Urinary bladder (tissue), 4 donors: ENCODE measurements around the gene PAX2. TPM values are rescaled to one million over a fixed set of nuclear protein-coding genes. Genes with fewer than 3 reads are reported as not detected.
A peak's percentile ranks its signal among the peaks of the same experiment; 100 is the strongest.
"Not testable (repeated sequence)": the region's sequence is repeated elsewhere in the genome, so short reads cannot be mapped to it uniquely, and the experiment has no call there.

ENCODE experiments used
- DNase-seq: peaks from one replicate; pipeline ENCODE4 v3.0.0-alpha.2; 2015; ENCODE audit errors: extremely low spot score
- H3K27ac ChIP-seq: one replicate; pipeline ENCODE4 v1.5.1; 2013; ENCODE audit warnings: low read depth, mild to moderate bottlenecking, moderate library complexity
- H3K36me3 ChIP-seq: one replicate; pipeline ENCODE4 v1.6.1; 2013; ENCODE audit warnings: mild to moderate bottlenecking, moderate library complexity; ENCODE audit not compliant: insufficient read depth
- H3K4me1 ChIP-seq: one replicate; pipeline ENCODE4 v1.6.1; 2013; ENCODE audit warnings: mild to moderate bottlenecking, moderate library complexity; ENCODE audit not compliant: insufficient read depth
- H3K4me3 ChIP-seq: one replicate; pipeline ENCODE4 v1.5.1; 2013; ENCODE audit warnings: low read depth, low read length
- WGBS: extraction: QIAGEN DNeasy Blood & Tissue Kit; methylation state at CpG from one replicate; pipeline ENCODE4 v1.1.7; 2013; 5-methylcytosine and 5-hydroxymethylcytosine counted together
- polyA plus RNA-seq: library from polyadenylated mRNA; stranded (reverse); fragments of 200-250 nt; gene quantifications from one replicate; pipeline ENCODE4 v1.2.3, GENCODE V29; 2013
- total RNA-seq: library from RNA; depleted of rRNA; stranded (reverse); fragments of >200 nt; gene quantifications from one replicate; pipeline ENCODE4 v1.2.3, GENCODE V29; 2014
- donor health status: healthy with polysubstance abuse.
- donor health status: healthy.

Gene PAX2
- total RNA-seq = not detected
- not detected for polyA plus RNA-seq

- H3K4me1 ChIP-seq = no peaks in the 10 kb centered on the region
- H3K27ac ChIP-seq = no peak within 1 kb of the TSS
- WGBS = under 1% methylated on average over 75 of the region's 75 CpGs
- no peaks in the 10 kb centered on the region for H3K36me3 ChIP-seq
- DNase-seq = no peak
- H3K4me3 ChIP-seq = peak within 1 kb of the TSS; percentile 36
Observed at GRCh38 chr10:100744987-100745881, at the start of gene PAX2. PAX2 (plus strand) TSS chr10:100745582; CDS start chr10:100746261, 679 bp downstream.

DNA sequence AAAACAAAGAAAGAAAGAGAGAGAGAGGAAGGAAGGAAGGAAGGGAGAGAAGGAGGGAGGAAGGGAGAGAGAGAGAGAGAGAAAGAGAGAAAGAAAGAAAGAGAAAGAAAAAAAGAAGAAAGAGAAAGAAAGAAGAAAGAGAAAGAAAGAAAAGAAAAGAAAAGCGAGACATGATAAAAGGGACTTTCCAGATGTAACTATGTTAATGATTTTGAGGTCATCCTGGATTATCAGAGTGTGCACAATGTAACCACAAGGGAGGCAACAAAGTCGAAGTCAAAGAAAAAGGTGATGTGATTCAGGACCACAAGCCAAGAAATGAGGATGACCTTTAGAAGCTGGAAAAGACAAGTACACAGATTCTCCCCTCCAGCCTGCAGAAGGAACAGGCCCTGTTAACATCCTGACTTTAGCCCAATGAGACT is 48.9 kb upstream of the PAX2 start:
- Histone ChIP-seq H3K36me3 (no peaks in the 10 kb centered on the region), H3K4me1 (peaks cover 1% of the 10 kb centered on the region), H3K27ac (no peak overlapping the region), H3K4me3 (no peak overlapping the region)
- DNase-seq = no peak
- 69% methylated on average over 2 of the region's 2 CpGs for WGBS

DNA sequence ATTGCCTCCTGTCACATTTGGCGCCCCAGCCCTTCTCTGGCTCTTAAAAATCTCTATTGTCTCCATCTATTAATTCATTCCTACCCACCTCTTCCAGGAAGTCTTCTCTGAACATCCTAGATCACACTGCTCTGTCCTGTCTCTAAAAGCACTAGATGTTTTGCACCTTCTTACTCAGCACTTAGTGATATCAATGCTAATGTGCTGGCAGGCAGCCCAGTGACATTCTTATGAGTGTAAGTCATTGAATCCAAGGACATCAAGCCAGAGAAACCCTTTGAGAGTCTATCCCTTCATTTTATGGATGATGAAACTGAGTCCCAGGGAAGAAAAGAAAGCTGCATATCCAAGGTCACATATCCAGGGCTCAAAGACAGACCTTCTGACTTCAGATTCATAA is 48.3 kb upstream of the PAX2 start:
- no peak for DNase-seq
- Histone ChIP-seq H3K4me1 (peaks cover 1% of the 10 kb centered on the region), H3K27ac (no peak overlapping the region), H3K36me3 (no peaks in the 10 kb centered on the region), H3K4me3 (no peak overlapping the region)
- 63% methylated on average over 1 of the region's 1 CpG for WGBS

DNA sequence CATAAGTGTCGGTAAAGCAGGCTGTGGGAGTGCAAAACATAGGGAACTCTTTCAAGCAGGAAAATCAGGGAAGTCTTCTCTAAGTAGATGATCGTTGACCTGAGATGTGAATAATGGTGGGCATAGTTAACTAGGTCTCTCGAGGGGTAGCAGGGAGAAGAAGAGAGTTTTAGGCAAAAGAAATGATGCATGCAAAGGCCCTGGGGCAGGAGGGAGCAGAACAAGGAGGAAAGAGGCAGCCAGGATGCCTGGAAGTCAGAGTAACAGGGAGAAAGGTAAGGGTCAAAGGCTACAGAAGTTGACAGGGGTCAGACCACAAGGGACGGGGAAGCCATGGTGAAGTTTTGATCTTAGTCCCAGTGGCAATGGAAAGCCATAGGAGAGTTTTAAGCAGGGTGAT is 47.8 kb upstream of the PAX2 start:
- Histone ChIP-seq H3K27ac (no peak overlapping the region), H3K4me3 (no peak overlapping the region), H3K4me1 (peaks cover 1% of the 10 kb centered on the region), H3K36me3 (no peaks in the 10 kb centered on the region)
- WGBS = 67% methylated on average over 4 of the region's 4 CpGs
- no peak for DNase-seq

GRCh38 chr10:100701704-100702103 is 43.7 kb upstream of the PAX2 start:
- WGBS = 100% methylated on average over 1 of the region's 2 CpGs
- H3K4me1 ChIP-seq, DNase-seq, H3K27ac ChIP-seq, H3K4me3 ChIP-seq, H3K36me3 ChIP-seq: not testable (repeated sequence)

- no peaks in the 10 kb centered on the region for H3K36me3 ChIP-seq
- no peak for DNase-seq
- no peaks in the 10 kb centered on the region for H3K4me1 ChIP-seq
- H3K27ac ChIP-seq = no peak overlapping the region
- no peak overlapping the region for H3K4me3 ChIP-seq
- 86% methylated on average over 9 of the region's 9 CpGs for WGBS
Observed at GRCh38 chr10:100705139-100705538, 40.2 kb upstream of the PAX2 start.

DNA sequence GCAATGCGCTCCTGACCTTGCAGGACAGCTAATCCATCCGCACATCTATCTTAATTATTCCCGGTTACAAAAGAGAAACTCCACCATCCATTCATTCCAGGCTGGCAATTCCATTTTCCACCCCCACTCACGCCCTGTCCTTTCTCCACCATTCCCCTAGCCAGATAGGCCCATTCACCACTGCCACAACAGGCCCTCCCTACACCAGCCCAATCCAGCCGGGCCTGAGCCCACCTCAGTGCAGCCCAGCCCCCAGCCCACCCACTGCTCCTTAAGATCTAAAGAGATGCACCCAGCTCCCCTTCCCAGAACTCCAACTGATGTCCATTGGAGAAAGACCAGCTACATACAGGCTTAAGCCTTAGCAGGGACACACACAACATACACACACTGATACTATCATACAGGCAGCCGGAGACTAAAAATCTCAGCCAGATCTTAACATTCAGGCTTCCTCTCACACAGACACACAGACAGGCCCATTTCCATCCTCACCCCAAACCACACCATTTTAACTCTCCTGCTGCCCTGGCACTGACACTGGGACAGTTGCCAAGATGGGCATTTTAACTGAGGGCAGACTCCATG is 38.0 kb upstream of the PAX2 start:
- H3K27ac ChIP-seq = no peak overlapping the region
- no peaks in the 10 kb centered on the region for H3K4me1 ChIP-seq
- no peak for DNase-seq
- WGBS = 77% methylated on average over 6 of the region's 6 CpGs
- no peaks in the 10 kb centered on the region for H3K36me3 ChIP-seq
- no peak overlapping the region for H3K4me3 ChIP-seq

DNA sequence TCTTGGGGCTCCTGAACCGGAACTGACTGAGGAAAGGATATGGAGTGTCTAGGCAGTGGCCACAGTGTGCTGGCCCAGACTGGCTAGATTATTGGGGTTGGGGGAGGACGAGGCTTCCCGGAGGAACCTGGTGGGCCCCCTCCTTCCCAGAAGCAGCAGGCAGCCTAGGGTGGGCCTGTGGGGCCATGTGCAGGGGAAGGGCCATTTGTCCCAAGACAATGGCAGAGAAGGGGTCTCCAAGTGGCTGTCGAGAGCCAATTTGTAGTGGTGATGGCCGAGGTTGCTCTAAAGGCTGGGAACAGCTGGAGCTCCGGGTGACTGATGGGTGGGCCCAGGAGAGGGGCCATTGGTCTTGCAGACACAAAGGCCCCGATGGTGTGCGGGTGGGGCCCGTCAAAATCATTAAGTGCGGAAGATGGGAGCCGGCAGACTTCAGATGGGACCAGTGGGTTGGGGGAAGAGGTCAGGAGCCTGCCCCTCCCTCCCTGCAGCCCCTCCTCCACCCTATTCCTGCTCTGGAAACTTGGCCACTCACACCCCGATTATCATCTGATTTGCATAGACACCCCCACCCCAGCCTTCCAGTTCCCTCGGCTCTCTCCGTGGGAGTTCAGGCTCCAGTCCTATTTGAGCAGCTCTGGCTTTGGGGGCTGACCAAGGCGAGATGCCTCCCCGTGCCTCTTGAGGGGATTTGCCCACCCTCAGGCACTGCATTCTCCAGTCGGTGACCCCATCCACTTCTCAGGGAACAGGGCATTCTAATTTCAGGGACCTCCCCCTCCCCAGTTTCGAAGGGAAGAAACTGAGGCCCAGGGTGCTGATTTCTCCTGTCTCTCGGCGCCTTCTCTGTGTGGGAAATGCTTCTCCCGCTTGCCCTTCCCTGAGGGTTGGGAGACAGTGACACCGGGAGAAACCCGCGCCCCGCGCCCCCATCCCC is 36.0 kb upstream of the PAX2 start:
- WGBS = 7% methylated on average over 26 of the region's 26 CpGs
- Histone ChIP-seq H3K27ac (no peak overlapping the region), H3K4me1 (no peaks in the 10 kb centered on the region), H3K4me3 (no peak overlapping the region), H3K36me3 (no peaks in the 10 kb centered on the region)
- DNase-seq = no peak

DNA sequence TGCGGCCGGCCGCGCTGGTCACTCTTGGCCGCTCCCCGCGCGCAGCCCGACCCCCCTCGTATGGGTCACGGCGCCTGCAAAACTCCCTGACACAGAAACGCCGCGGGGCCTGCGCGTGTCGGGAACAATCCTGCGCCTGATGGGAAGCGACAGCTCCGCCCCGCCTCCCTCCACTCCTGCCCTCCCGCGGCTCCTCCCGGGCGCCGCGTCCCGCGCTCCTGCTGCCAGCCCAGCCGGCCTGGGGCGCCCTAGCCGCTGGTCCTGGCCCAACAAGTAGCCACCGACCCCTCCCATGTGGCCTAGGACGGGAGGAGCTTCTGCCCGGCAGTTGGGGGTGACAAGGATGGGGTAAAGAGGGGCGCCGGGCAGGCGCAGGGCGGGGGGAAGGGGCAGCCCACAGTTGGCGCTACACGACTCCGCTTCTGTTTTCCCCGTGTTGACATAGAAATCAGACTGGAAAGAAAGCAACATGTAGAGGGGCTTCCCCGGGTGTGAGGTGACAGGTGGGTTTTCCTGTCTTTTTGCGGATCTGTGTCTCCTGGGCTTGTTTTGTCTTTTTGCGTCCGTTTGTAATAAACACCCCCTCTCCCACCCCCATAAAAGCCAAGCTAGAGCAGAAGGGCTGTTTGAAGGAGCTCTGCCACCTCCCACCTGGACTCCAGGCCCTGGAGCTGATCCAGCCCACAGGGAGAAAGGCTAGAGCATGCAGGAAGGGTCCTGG is 35.1 kb upstream of the PAX2 start:
- H3K4me3 ChIP-seq = no peak overlapping the region
- no peak for DNase-seq
- no peak overlapping the region for H3K27ac ChIP-seq
- no peaks in the 10 kb centered on the region for H3K4me1 ChIP-seq
- no peaks in the 10 kb centered on the region for H3K36me3 ChIP-seq
- WGBS = 3% methylated on average over 48 of the region's 48 CpGs

- H3K27ac ChIP-seq = no peak overlapping the region
- WGBS = 6% methylated on average over 37 of the region's 37 CpGs
- H3K36me3 ChIP-seq = no peaks in the 10 kb centered on the region
- no peak for DNase-seq
- no peak overlapping the region for H3K4me3 ChIP-seq
- H3K4me1 ChIP-seq = no peaks in the 10 kb centered on the region
Observed at GRCh38 chr10:100713049-100713858, 32.1 kb upstream of the PAX2 start.

DNA sequence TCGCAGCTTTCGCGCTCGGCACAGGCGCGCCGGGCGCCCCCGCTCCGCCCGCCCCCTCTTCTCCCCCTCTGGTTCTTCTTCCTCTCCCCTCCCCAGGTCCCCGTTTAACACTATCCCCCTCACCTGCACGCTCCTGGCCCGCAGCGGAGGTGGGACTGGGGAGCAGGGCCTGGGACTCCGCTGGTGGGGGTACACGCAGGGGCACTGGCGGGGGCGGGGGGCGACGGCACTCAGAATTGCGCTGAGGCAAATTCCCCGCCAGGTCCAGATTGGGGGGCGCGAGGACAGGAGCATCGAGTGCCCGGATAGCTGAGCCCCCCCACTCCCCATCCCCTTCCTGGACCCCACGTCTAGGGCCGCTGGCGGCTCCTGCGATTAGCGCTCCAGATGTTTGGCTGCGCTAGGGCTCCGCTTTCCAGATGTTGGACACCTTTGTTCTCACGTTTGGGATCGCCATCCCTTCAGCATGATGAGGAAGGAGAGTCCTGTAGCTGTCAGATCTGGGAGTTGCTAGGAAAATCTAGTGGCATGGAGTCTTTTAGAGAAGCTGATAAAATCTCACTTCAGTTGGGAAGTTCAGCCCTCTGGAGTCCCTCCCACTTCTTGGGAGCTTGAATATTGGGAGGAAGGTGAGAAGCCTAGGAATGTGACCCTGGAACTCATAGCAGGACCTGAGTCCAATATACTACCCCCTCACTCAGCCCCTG is 31.4 kb upstream of the PAX2 start:
- WGBS = 2% methylated on average over 36 of the region's 36 CpGs
- no peak for DNase-seq
- Histone ChIP-seq H3K36me3 (no peaks in the 10 kb centered on the region), H3K4me3 (no peak overlapping the region), H3K4me1 (no peaks in the 10 kb centered on the region), H3K27ac (no peak overlapping the region)

GRCh38 chr10:100714566-100714950 is 30.8 kb upstream of the PAX2 start:
- 85% methylated on average over 1 of the region's 1 CpG for WGBS
- Histone ChIP-seq H3K4me3 (no peak overlapping the region), H3K36me3 (no peaks in the 10 kb centered on the region), H3K27ac (no peak overlapping the region), H3K4me1 (no peaks in the 10 kb centered on the region)
- DNase-seq = no peak
